ENCODE measurements around the gene AFAP1.

Gene AFAP1

DNA sequence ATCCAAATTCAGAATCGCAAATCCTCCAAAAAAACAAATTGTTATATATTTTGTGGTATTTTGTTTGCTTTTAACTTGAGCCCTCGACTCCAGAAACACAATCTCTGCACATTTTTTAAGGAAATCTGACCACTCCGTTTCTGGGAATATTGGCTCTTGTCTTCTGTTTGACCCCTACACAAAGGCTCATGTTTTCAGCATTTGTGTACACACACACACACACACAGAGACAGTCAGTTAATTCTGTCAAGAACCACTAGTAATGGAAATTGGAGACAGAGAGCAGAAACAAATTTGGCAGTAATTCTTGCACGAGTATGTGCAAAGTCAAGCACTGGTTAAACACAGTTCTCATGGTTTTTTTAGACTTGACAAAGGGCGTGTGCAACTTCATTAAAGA lies 115.4 kb downstream of the AFAP1 start:
- TF ChIP-seq, protein P1, sequence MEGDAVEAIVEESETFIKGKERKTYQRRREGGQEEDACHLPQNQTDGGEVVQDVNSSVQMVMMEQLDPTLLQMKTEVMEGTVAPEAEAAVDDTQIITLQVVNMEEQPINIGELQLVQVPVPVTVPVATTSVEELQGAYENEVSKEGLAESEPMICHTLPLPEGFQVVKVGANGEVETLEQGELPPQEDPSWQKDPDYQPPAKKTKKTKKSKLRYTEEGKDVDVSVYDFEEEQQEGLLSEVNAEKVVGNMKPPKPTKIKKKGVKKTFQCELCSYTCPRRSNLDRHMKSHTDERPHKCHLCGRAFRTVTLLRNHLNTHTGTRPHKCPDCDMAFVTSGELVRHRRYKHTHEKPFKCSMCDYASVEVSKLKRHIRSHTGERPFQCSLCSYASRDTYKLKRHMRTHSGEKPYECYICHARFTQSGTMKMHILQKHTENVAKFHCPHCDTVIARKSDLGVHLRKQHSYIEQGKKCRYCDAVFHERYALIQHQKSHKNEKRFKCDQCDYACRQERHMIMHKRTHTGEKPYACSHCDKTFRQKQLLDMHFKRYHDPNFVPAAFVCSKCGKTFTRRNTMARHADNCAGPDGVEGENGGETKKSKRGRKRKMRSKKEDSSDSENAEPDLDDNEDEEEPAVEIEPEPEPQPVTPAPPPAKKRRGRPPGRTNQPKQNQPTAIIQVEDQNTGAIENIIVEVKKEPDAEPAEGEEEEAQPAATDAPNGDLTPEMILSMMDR (IDR thresholded peaks at IDR 0.05; ENCODE audit: borderline replicate concordance, control extremely low read depth, extremely low read depth, insufficient read depth, missing control alignments) = no peak
- in situ Hi-C loops (cut with MboI; ENCODE audit: low sequenced_read_pairs, unreplicated experiment) = no loop called here
- no peak for DNase-seq (ENCODE audit: low spot score)

DNA sequence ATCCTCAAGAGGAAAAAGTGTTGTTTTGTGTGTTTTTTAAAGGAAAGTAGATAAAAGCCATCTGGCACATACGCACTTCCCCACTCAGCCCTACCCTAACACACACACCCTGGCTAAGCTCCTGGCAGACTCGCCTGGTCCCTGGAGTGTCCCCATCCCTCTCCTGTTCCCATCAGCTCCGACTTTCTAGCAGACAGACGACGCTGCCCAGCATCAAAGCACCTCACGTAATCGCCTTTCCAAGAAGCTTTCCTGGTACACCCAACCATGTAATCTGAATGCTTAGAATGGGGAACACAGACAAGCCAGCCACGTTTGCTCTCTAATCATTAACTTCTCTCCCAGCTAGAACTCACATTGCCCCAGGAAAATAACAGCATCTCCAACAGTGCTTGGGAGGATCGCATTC lies 116.2 kb downstream of the AFAP1 start:
- in situ Hi-C loops (cut with MboI; ENCODE audit: low sequenced_read_pairs, unreplicated experiment) = no loop called here
- no peak for DNase-seq (ENCODE audit: low spot score)
- TF ChIP-seq, protein P1 (IDR thresholded peaks at IDR 0.05; ENCODE audit: borderline replicate concordance, control extremely low read depth, extremely low read depth, insufficient read depth, missing control alignments) = no peak

DNA sequence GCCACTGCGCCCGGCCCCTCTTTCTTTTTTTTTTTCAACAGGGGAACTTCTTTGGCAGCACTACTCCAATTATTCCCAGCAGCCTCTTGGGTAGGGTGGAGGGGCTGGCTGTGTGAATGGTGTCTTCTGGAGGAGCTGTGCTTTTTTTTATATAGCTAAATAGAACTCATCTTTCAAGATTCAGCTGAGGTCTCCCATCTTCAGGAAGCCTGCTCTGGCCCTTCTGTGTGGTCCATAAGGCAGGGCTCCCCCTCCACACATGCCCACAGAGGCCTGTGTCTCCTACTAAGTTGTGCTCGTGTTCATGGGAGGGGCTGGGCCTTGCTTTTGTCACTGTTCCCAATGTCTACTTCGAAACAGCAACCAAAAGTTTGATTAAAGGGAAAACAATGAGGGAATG lies 116.8 kb downstream of the AFAP1 start:
- in situ Hi-C loops (cut with MboI; ENCODE audit: low sequenced_read_pairs, unreplicated experiment) = no loop called here
- TF ChIP-seq, protein P1 (IDR thresholded peaks at IDR 0.05; ENCODE audit: borderline replicate concordance, control extremely low read depth, extremely low read depth, insufficient read depth, missing control alignments) = no peak
- no peak for DNase-seq (ENCODE audit: low spot score)

DNA sequence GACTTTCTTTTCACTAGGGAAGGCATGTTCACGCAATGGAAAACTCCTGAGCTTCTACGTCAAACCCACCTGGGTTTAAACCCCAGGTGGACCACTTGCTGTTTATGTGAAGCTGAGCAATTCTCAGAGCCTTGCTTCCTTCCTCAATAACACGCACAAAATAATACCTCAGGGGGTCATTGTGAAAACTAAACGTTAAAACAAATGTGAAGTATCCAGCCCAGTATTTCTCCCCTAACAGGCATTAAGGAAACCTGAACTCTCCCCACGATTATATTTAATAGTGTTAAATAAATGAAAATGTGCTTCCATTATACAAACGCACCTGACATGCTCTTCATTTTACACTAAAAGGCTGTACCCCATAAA lies 117.5 kb downstream of the AFAP1 start:
- in situ Hi-C loops (cut with MboI; ENCODE audit: low sequenced_read_pairs, unreplicated experiment) = no loop called here
- TF ChIP-seq, protein P1 (IDR thresholded peaks at IDR 0.05; ENCODE audit: borderline replicate concordance, control extremely low read depth, extremely low read depth, insufficient read depth, missing control alignments) = no peak
- no peak for DNase-seq (ENCODE audit: low spot score)

DNA sequence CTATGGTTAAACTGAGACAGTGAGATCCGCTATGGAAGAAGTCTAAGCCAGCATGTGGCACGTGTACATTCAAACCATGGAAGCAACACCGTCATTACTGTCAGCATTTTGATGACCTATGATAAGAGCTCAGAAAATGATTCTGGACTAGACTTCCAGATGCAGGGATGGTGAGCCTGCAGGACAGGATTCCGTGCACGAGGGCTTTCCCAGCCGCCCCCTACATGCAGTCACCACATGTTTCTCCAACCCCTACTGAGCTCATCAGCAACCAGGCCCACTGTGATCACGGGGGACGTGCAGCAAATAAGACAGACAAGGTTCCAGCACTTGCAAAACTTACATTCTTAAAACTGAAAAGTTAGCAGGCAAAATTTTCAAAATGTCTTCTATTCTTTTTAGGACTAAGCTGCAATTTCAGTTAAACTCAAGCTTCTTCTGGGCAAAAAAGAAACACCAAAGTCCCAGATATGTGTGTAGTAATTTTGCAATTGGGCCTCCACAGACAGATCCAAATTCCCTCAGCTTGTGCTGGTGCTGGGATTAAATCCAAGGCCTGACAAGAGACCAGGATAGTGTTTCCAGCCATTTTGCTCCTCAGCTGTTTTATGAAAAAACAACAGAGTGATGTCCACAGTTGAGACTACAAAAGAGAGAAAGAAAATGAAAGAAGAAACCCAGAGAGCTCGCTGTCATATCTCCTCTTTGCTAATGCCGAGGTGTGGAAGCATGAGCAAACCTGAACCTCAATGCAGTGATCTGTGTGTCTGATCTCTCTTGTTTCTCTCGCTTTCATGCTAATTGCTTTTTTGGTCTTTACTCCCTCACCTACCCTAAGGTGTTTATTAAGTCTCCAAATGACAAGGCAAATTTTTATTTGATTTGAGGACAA lies 118.2 kb downstream of the AFAP1 start:
- peak; percentile 33 for DNase-seq (ENCODE audit: low spot score)

DNA sequence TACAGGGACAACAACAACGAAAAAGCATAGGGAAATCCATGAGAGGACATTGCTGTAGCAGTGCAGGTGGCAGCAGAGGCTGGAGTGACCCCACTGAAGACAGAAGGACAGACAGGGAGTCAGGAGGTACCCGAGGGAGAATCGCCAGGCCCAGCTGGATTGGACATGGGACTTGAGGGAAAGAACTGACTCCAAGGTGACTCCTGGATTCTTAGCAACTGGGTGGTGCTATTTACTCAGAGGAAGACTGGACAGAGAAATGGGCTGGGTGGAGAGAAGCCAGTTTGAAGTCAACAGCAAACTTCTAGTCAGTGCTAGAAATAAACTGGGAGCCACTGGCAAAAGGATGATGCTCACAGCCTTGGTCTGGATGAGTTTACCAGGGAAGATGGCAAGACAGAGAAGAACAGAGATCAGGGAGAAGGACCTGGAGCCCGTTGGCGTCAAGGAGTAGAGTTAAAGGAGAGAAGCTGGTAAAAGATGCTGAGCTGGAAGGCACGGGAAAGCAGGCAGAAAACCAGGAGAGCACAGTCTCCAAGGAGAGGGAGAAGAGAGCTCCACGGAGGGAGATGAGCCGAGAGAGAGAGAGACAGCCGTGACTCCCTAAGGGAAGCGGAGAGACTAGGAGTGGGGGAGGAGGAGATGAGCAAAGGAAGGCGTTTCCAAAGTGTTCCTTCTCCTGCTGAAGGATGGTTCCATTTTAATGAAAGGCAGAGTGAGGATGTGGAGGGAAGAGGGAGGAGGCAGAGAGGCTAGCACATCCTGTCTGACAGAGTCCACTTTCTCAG lies 119.4 kb downstream of the AFAP1 start:
- in situ Hi-C loops (cut with MboI; ENCODE audit: low sequenced_read_pairs, unreplicated experiment) = no loop called here
- DNase-seq (ENCODE audit: low spot score) = no peak

More for the DNA sequence above, 118.2 kb downstream of the AFAP1 start:
- TF ChIP-seq, protein P1 (IDR thresholded peaks at IDR 0.05; ENCODE audit: borderline replicate concordance, control extremely low read depth, extremely low read depth, insufficient read depth, missing control alignments) = no peak
- in situ Hi-C loops (cut with MboI; ENCODE audit: low sequenced_read_pairs, unreplicated experiment) = no loop called here

More for the DNA sequence above, 119.4 kb downstream of the AFAP1 start:
- TF ChIP-seq, protein P1 (IDR thresholded peaks at IDR 0.05; ENCODE audit: borderline replicate concordance, control extremely low read depth, extremely low read depth, insufficient read depth, missing control alignments) = no peak
